IMR-90 (cell line): ENCODE results near the gene RABGEF1. TPM values are rescaled to one million over a fixed set of nuclear protein-coding genes. Genes with fewer than 3 reads are reported as not detected.

ENCODE experiments used
- ATAC-seq: fragments of 200-7000 bp; cut with Tn5 transposase; 2 replicates; pipeline ENCODE4 v1.9.1; 2020; ENCODE audit warnings: low read depth, mild to moderate bottlenecking, moderate library complexity
- Bru-seq: library from RNA; stranded (reverse); fragments of 400-500 nt; gene quantifications from one replicate; lab custom pipeline; 2021; lab: Mats Ljungman, UMichigan
- BruChase-seq, 2 experiments: library from RNA; stranded (reverse); fragments of 400-500 nt; gene quantifications; one replicate each; lab custom pipeline; 2021; lab: Mats Ljungman, UMichigan
- BruUV-seq: library from RNA; stranded (reverse); fragments of 400-500 nt; replicated peaks from 2 replicates; lab custom pipeline; 2021; lab: Mats Ljungman, UMichigan
- CTCF ChIA-PET: fragments of 300-600 bp; formaldehyde crosslinking; extraction: SDS; loops from one replicate; lab custom pipeline; 2021; ENCODE audit warnings: antibody characterized with exemption; lab: Yijun Ruan, JAX
- POLR2A ChIA-PET: fragments of 300-600 bp; sonication (Branson Sonifier 250); formaldehyde crosslinking; loops from one replicate; lab custom pipeline; 2022; ENCODE audit warnings: antibody characterized with exemption; ENCODE audit not compliant: unreplicated experiment; lab: Charles Lee
- DNase-seq: peaks from one replicate; pipeline ENCODE4 v3.0.0; 2013
- H2AFZ ChIP-seq: replicated peaks from 2 replicates; pipeline ENCODE3; 2013; ENCODE audit warnings: low read length, mild to moderate bottlenecking; ENCODE audit not compliant: poor library complexity
- H2AK5ac ChIP-seq: 2 replicates; pipeline ENCODE4 v1.6.1; 2013; ENCODE audit warnings: low read depth, low read length, inconsistent platforms
- H2AK9ac ChIP-seq: replicated peaks from 2 replicates; pipeline ENCODE3; 2013; ENCODE audit warnings: mild to moderate bottlenecking, low read depth, low read length, moderate library complexity; ENCODE audit not compliant: poor library complexity
- H2BK120ac ChIP-seq: 2 replicates; pipeline ENCODE4 v1.6.1; 2013; ENCODE audit warnings: low read depth, low read length, inconsistent platforms
- H2BK15ac ChIP-seq: 3 replicates; pipeline ENCODE4 v1.6.1; 2013; ENCODE audit warnings: low read depth, low read length, inconsistent platforms
- H2BK20ac ChIP-seq: 2 replicates; pipeline ENCODE4 v1.6.1; 2013; ENCODE audit warnings: low read depth, mild to moderate bottlenecking, inconsistent platforms, low read length, moderate library complexity
- H2BK5ac ChIP-seq: 2 replicates; pipeline ENCODE4 v1.6.1; 2013; ENCODE audit warnings: mild to moderate bottlenecking, low read depth, low read length, inconsistent platforms; ENCODE audit not compliant: poor library complexity, severe bottlenecking
- H3K14ac ChIP-seq: replicated peaks from 2 replicates; pipeline ENCODE4 v1.6.1; 2013; ENCODE audit warnings: low read depth, low read length, inconsistent platforms
- H3K18ac ChIP-seq: 2 replicates; pipeline ENCODE4 v1.6.1; 2013; ENCODE audit warnings: low read depth, low read length, control low read depth
- H3K23ac ChIP-seq: 2 replicates; pipeline ENCODE4 v1.6.1; 2013; ENCODE audit warnings: low read depth, low read length, inconsistent platforms
- H3K27ac ChIP-seq: 2 replicates; pipeline ENCODE4 v1.5.1; 2013; ENCODE audit warnings: mild to moderate bottlenecking, control low read depth, low read length; ENCODE audit not compliant: insufficient read depth
- H3K27me3 ChIP-seq: 2 replicates; pipeline ENCODE4 v1.6.1; 2013; ENCODE audit warnings: low read length; ENCODE audit not compliant: control insufficient read depth, insufficient read depth
- H3K36me3 ChIP-seq: 2 replicates; pipeline ENCODE4 v1.6.1; 2013; ENCODE audit warnings: low read length, mixed read lengths; ENCODE audit not compliant: control insufficient read depth, insufficient read depth
- H3K4ac ChIP-seq: 2 replicates; pipeline ENCODE4 v1.6.1; 2013; ENCODE audit warnings: low read depth, low read length, inconsistent platforms
- H3K4me1 ChIP-seq: 2 replicates; pipeline ENCODE4 v1.6.1; 2013; ENCODE audit warnings: low read length, mixed read lengths; ENCODE audit not compliant: control insufficient read depth, insufficient read depth
- H3K4me2 ChIP-seq: 2 replicates; pipeline ENCODE4 v1.6.1; 2013; ENCODE audit warnings: low read depth, mild to moderate bottlenecking, control low read depth, low read length, moderate library complexity
- H3K4me3 ChIP-seq: 2 replicates; pipeline ENCODE4 v1.5.1; 2013; ENCODE audit warnings: low read depth, mild to moderate bottlenecking, control low read depth, low read length, moderate library complexity; ENCODE audit not compliant: insufficient read depth
- H3K56ac ChIP-seq: 2 replicates; pipeline ENCODE4 v1.6.1; 2013; ENCODE audit warnings: low read length, inconsistent platforms; ENCODE audit not compliant: insufficient read depth; ENCODE audit errors: extremely low read depth
- H3K79me1 ChIP-seq, 2 experiments: 2 replicates each; pipeline ENCODE4 v1.6.1; 2013; ENCODE audit warnings: low read length in 2 of 2, inconsistent platforms in 1 of 2, low read depth in 1 of 2
- H3K9ac ChIP-seq: 2 replicates; pipeline ENCODE4 v1.6.1; 2013; ENCODE audit warnings: low read depth, low read length, control low read depth
- H3K9me1 ChIP-seq: 2 replicates; pipeline ENCODE4 v1.6.1; 2013; ENCODE audit warnings: low read length, inconsistent platforms; ENCODE audit not compliant: insufficient read depth
- H3K9me3 ChIP-seq: 2 replicates; pipeline ENCODE4 v1.6.1; 2013; ENCODE audit warnings: low read length; ENCODE audit not compliant: control insufficient read depth, insufficient read depth
- H4K20me1 ChIP-seq: 2 replicates; pipeline ENCODE4 v1.6.1; 2013; ENCODE audit warnings: low read length, inconsistent platforms; ENCODE audit not compliant: insufficient read depth
- H4K5ac ChIP-seq: 2 replicates; pipeline ENCODE4 v1.6.1; 2013; ENCODE audit warnings: mild to moderate bottlenecking, low read depth, low read length, control low read depth
- H4K8ac ChIP-seq, 2 experiments: 2 replicates each; pipeline ENCODE4 v1.6.1; 2013; ENCODE audit warnings: low read depth in 2 of 2, low read length in 2 of 2, control low read depth in 1 of 2, inconsistent platforms in 1 of 2
- H4K91ac ChIP-seq: 2 replicates; pipeline ENCODE4 v1.6.1; 2013; ENCODE audit warnings: low read depth, low read length, inconsistent platforms; ENCODE audit not compliant: insufficient read depth
- BHLHE40 ChIP-seq: fragments of 150-350 bp; IDR thresholded peaks from 2 replicates; pipeline ENCODE4 v1.6.1; 2016; ENCODE audit warnings: mild to moderate bottlenecking, low read depth, low read length
- CEBPB ChIP-seq: IDR thresholded peaks from 2 replicates; pipeline ENCODE4 v1.6.1; 2012; ENCODE audit warnings: low read depth, low read length, improper control_type of control experiment
- CHD1 ChIP-seq: IDR thresholded peaks from 2 replicates; pipeline ENCODE4 v1.6.1; 2012; ENCODE audit warnings: low read depth, low read length, improper control_type of control experiment
- CTCF ChIP-seq: conservative IDR thresholded peaks from 2 replicates; pipeline ENCODE4 v1.5.1; 2012; ENCODE audit warnings: mild to moderate bottlenecking, low read depth, low read length, improper control_type of control experiment
- FOS ChIP-seq: fragments of 150-350 bp; IDR thresholded peaks from 2 replicates; pipeline ENCODE4 v1.6.1; 2016; ENCODE audit warnings: low read depth, low read length
- MAFK ChIP-seq: IDR thresholded peaks from 2 replicates; pipeline ENCODE4 v1.6.1; 2012; ENCODE audit warnings: low read depth, low read length, improper control_type of control experiment
- MAZ ChIP-seq: IDR thresholded peaks from 2 replicates; pipeline ENCODE4 v1.6.1; 2012; ENCODE audit warnings: low read depth, mild to moderate bottlenecking, low read length, improper control_type of control experiment, moderate library complexity, borderline replicate concordance
- MXI1 ChIP-seq: IDR thresholded peaks from 2 replicates; pipeline ENCODE4 v1.6.1; 2012; ENCODE audit warnings: low read depth, mild to moderate bottlenecking, low read length, moderate library complexity, borderline replicate concordance
- NFE2L2 ChIP-seq: fragments of 150-350 bp; IDR thresholded peaks from 2 replicates; pipeline ENCODE4 v1.6.1; 2016; ENCODE audit warnings: low read depth, mild to moderate bottlenecking, low read length
- SMC3 ChIP-seq: fragments of 150-350 bp; IDR thresholded peaks from 2 replicates; pipeline ENCODE4 v1.6.1; 2016; ENCODE audit warnings: low read depth, mild to moderate bottlenecking, antibody characterized with exemption, low read length, moderate library complexity
- WGBS, 2 experiments: methylation state at CpG; one replicate each; pipeline versions ENCODE4 v1.1.5 to v1.1.7; 2013; ENCODE audit warnings: missing lambda C conversion rate in 2 of 2; ENCODE audit not compliant: insufficient read length in 1 of 2; ENCODE audit errors: extremely low coverage in 2 of 2; 5-methylcytosine and 5-hydroxymethylcytosine counted together
- dilution Hi-C: fragments of 300-500 bp; cut with HindIII; formaldehyde crosslinking; loops from one replicate; pipeline ENCODE4 v1.14.3; 2018; ENCODE audit warnings: low sequenced_read_pairs; ENCODE audit not compliant: unreplicated experiment
- in situ Hi-C: fragments of 300-500 bp; cut with MboI; formaldehyde crosslinking; loops from 3 replicates; pipeline ENCODE4 v1.14.3; 2019; ENCODE audit warnings: low sequenced_read_pairs, inconsistent platforms, mixed read lengths
- intact Hi-C: fragments of 100-400 bp; cut with micrococcal nuclease; formaldehyde crosslinking; loops from 2 replicates; pipeline ENCODE4 v1.10.0; 2022
- long read RNA-seq: library from polyadenylated mRNA; unstranded; transcript quantifications from one replicate; pipeline ENCODE4 v2.0.0, GENCODE V29; 2021; ENCODE audit not compliant: unreplicated experiment
- polyA plus RNA-seq, 3 experiments: library from polyadenylated mRNA; depleted of rRNA; stranded (reverse); fragments of >200 nt; gene quantifications; 2 replicates each; pipeline ENCODE4 v1.2.3, GENCODE V29; 2012; ENCODE audit warnings: low replicate concordance in 1 of 3
- total RNA-seq: library from RNA; depleted of rRNA; stranded (reverse); fragments of >200 nt; gene quantifications from 2 replicates; pipeline ENCODE4 v1.2.3, GENCODE V29; 2012; rRNA removed
- TF ChIP-seq, protein P1 (sequence below): fragments of 150-350 bp; IDR thresholded peaks from 2 replicates; pipeline ENCODE4 v1.6.1; 2016; ENCODE audit warnings: low read depth, mild to moderate bottlenecking, low read length, moderate library complexity, borderline replicate concordance

The RABGEF1 gene
- total RNA-seq (56.6 and 62.8 TPM in 2 replicates), polyA plus RNA-seq (2012; rRNA removed) (34.8 and 34.9 TPM in 2 replicates), Bru-seq, nascent RNA (percentile 96 among the genes with signal in this experiment), BruChase-seq, experiment 1, labeled RNA remaining after a 6-hour chase (percentile 99 among the genes with signal in this experiment), BruChase-seq, experiment 2, labeled RNA remaining after a 2-hour chase (percentile 99 among the genes with signal in this experiment)
- polyA plus RNA-seq (2012; cell fraction: cytosol; rRNA removed): 10.0 and 16.1 TPM in 2 replicates
- 16.5 and 73.5 TPM in 2 replicates for polyA plus RNA-seq (2012; cell fraction: nucleus; rRNA removed; ENCODE audit: low replicate concordance)
- long read RNA-seq, full-length matches to known transcripts: 20 of 42 reads
- long read RNA-seq, partial matches to known transcripts: 0 of 42 reads
- long read RNA-seq, other reads (novel, unspliced or antisense): 22 of 42 reads

GRCh38 chr7:66740302-66740979, at the start of gene RABGEF1:
Gene RABGEF1, plus strand, starts transcription at chr7:66740733. Its CDS starts 31,167 bp downstream, at chr7:66771900.
- peak within 1 kb of the TSS; percentile 80 for H3K9ac ChIP-seq
- H3K27ac ChIP-seq: peak within 1 kb of the TSS; percentile 86
- H2BK120ac ChIP-seq: peak within 1 kb of the TSS; percentile 41
- H4K91ac ChIP-seq: peak within 1 kb of the TSS; percentile 59
- WGBS, 2 experiments: 0% methylated on average over 53 of the region's 85 CpGs; no CpG with 5 or more reads in 1 of the 2 experiments
- peaks cover 12% of the 10 kb centered on the region for H4K20me1 ChIP-seq
- peak within 1 kb of the TSS; percentile 87 to 97 for H4K8ac ChIP-seq
- H3K79me1 ChIP-seq: peaks cover 15 to 56% of the 10 kb centered on the region in 2 experiments; a peak in 3 of 4 replicates
- intact Hi-C loops: no loop called here
- CTCF ChIA-PET: no interaction called here
- ATAC-seq (peak; percentile 83), DNase-seq (peak; percentile 93)
- H3K23ac ChIP-seq: peak within 1 kb of the TSS; percentile 84
- H3K4me2 ChIP-seq: peak within 1 kb of the TSS; percentile 79
- POLR2A ChIA-PET: no interaction called here
- H3K4me1 ChIP-seq: peaks cover 2% of the 10 kb centered on the region
- H2BK15ac ChIP-seq: peak within 1 kb of the TSS; percentile 20; the same call in 2 of the 3 replicates
- peak within 1 kb of the TSS; percentile 47 for H4K5ac ChIP-seq
- H3K9me3 ChIP-seq: peaks cover 6% of the 10 kb centered on the region
- 0 out of 2 replicates have a peak, but pooled peaks cover 3% of the 10 kb centered on the region for H3K9me1 ChIP-seq
- H3K56ac ChIP-seq: peak within 1 kb of the TSS; percentile 81
- BruUV-seq: no TSS peak
- H3K27me3 ChIP-seq: no peaks in the 10 kb centered on the region
- dilution Hi-C loops: no loop called here
- in situ Hi-C loops: no loop called here
- H2BK20ac ChIP-seq: no peak within 1 kb of the TSS
- peak within 1 kb of the TSS; percentile 99 for H2AFZ ChIP-seq
- H2BK5ac ChIP-seq: peak within 1 kb of the TSS; percentile 77
- H3K18ac ChIP-seq: peak within 1 kb of the TSS; percentile 26; the same call in 1 of the 2 replicates
- peak within 1 kb of the TSS; percentile 88 for H3K4ac ChIP-seq
- peak within 1 kb of the TSS; percentile 98 for H2AK9ac ChIP-seq
- H2AK5ac ChIP-seq: peak within 1 kb of the TSS; percentile 93
- H3K14ac ChIP-seq: peak within 1 kb of the TSS; percentile 90
- H3K36me3 ChIP-seq: peaks cover 9% of the 10 kb centered on the region
- H3K4me3 ChIP-seq: peak within 1 kb of the TSS; percentile 78
- TF ChIP-seq BHLHE40: 0 out of 2 replicates have a peak, but pooled peaks have one; percentile 32
- no peak for TF ChIP-seq MXI1
- no peak for TF ChIP-seq CTCF
- no peak for TF ChIP-seq MAFK
- TF ChIP-seq CEBPB: no peak
- no peak; the same call in 1 of the 2 replicates for TF ChIP-seq CHD1
- TF ChIP-seq SMC3: no peak
- peak; percentile 87; the same call in 1 of the 2 replicates for TF ChIP-seq MAZ
- TF ChIP-seq NFE2L2: no peak
- TF ChIP-seq FOS: no peak
- TF ChIP-seq, protein P1, sequence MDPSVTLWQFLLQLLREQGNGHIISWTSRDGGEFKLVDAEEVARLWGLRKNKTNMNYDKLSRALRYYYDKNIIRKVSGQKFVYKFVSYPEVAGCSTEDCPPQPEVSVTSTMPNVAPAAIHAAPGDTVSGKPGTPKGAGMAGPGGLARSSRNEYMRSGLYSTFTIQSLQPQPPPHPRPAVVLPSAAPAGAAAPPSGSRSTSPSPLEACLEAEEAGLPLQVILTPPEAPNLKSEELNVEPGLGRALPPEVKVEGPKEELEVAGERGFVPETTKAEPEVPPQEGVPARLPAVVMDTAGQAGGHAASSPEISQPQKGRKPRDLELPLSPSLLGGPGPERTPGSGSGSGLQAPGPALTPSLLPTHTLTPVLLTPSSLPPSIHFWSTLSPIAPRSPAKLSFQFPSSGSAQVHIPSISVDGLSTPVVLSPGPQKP: no peak
